Glutamatergic neuron (in vitro differentiated cells): ENCODE results near the gene SUDS3. TPM values are rescaled to one million over a fixed set of nuclear protein-coding genes. Genes with fewer than 3 reads are reported as not detected.
A peak's percentile ranks its signal among the peaks of the same experiment; 100 is the strongest.

Experiments used
- DNase-seq: peaks from one replicate; pipeline ENCODE4 v3.0.0; 2022
- H3K27ac Mint-ChIP-seq: one replicate; pipeline ENCODE4 v1.8.0; 2020; ENCODE audit warnings: mild to moderate bottlenecking, mixed read lengths, inconsistent platforms; ENCODE audit not compliant: unreplicated experiment
- H3K27me3 Mint-ChIP-seq: one replicate; pipeline ENCODE4 v1.8.0; 2020; ENCODE audit warnings: mild to moderate bottlenecking, moderate library complexity, mixed read lengths, inconsistent platforms; ENCODE audit not compliant: unreplicated experiment
- H3K36me3 Mint-ChIP-seq: one replicate; pipeline ENCODE4 v1.8.0; 2020; ENCODE audit warnings: mild to moderate bottlenecking, mixed read lengths, inconsistent platforms; ENCODE audit not compliant: unreplicated experiment
- H3K4me1 Mint-ChIP-seq: one replicate; pipeline ENCODE4 v1.8.0; 2020; ENCODE audit warnings: mild to moderate bottlenecking, low read depth, mixed read lengths, inconsistent platforms; ENCODE audit not compliant: unreplicated experiment
- H3K4me3 Mint-ChIP-seq: one replicate; pipeline ENCODE4 v1.8.0; 2020; ENCODE audit warnings: mild to moderate bottlenecking, mixed read lengths, inconsistent platforms; ENCODE audit not compliant: unreplicated experiment
- H3K9me3 Mint-ChIP-seq: one replicate; pipeline ENCODE4 v1.8.0; 2020; ENCODE audit warnings: mild to moderate bottlenecking, moderate library complexity, mixed read lengths, inconsistent platforms; ENCODE audit not compliant: unreplicated experiment
- total RNA-seq: library from RNA; stranded (reverse); fragmentation: NEBNext Ultra II Directional; extraction: Animal tissue kit (Norgen Biotek cat#: 25700); gene quantifications from one replicate; pipeline ENCODE4 v1.2.1, GENCODE V29; 2021; ENCODE audit not compliant: unreplicated experiment
- TF ChIP-seq, protein P1 (sequence below): fragments of 200-600 bp; sonication (generic); IDR thresholded peaks from one replicate; pipeline ENCODE4 v1.5.0; 2021; ENCODE audit not compliant: partially characterized antibody, unreplicated experiment

SUDS3 gene
- total RNA-seq, 1 donor from 2014 or later = 32.5 TPM

DNA sequence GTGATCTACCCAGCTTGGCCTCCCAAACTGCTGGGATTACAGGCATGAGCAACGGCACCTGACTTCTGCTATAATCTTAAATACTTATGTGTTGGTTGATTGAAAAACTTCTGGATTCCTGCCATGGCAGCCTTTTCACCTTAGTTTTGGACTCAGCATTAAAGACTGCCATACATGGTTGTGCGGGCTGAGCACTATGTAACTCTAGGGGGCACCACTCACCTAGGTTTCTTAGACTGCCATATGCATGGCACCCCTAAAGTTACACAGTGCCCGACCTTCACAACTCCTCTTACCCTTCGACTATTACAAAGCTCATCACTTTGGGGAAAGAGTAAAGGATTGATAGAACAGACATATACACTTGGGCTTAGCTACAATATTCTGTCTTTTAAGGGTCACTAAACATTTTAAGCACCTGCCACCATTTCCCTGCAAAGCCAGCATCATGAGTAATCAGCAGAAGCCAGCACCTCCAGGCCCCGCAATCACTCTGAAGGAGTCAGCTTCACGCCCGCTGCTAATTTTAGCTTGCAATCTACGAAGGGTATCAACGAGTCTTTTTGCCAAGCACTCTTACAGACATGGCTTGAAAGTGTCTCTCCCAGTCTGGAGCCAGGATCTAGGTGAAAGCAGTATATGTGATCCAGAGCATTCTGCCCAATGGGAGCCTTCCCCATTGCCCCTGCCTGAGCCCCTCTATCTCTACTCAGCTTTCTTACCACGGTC, 59.8 kb downstream of the SUDS3 start:
- H3K27ac Mint-ChIP-seq = no peak overlapping the region
- no peaks in the 10 kb centered on the region for H3K4me1 Mint-ChIP-seq
- H3K36me3 Mint-ChIP-seq = no peaks in the 10 kb centered on the region
- no peak for DNase-seq
- H3K27me3 Mint-ChIP-seq = no peaks in the 10 kb centered on the region
- peaks cover 2% of the 10 kb centered on the region for H3K9me3 Mint-ChIP-seq
- H3K4me3 Mint-ChIP-seq = no peak overlapping the region
- TF ChIP-seq, protein P1, sequence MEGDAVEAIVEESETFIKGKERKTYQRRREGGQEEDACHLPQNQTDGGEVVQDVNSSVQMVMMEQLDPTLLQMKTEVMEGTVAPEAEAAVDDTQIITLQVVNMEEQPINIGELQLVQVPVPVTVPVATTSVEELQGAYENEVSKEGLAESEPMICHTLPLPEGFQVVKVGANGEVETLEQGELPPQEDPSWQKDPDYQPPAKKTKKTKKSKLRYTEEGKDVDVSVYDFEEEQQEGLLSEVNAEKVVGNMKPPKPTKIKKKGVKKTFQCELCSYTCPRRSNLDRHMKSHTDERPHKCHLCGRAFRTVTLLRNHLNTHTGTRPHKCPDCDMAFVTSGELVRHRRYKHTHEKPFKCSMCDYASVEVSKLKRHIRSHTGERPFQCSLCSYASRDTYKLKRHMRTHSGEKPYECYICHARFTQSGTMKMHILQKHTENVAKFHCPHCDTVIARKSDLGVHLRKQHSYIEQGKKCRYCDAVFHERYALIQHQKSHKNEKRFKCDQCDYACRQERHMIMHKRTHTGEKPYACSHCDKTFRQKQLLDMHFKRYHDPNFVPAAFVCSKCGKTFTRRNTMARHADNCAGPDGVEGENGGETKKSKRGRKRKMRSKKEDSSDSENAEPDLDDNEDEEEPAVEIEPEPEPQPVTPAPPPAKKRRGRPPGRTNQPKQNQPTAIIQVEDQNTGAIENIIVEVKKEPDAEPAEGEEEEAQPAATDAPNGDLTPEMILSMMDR = peak; percentile 28

DNA sequence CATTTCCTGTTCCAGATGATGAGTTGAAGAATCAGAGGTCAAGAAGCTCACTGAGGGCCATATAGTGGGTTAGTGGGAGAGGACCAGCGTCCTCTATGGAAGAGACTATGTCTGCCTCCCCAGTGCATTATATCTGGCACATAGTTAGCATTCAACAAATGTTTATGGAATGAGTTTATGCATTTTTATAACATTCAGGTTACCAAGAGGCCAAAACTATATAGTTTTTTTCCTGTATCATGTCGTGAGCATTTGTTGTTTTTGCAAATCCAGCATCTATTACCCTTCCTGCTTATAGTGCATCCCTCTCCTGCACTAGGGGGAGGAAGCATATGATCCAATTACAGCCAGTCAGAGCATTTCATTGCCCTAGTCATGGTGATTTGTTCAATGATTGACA, 60.6 kb downstream of the SUDS3 start:
- no peaks in the 10 kb centered on the region for H3K4me1 Mint-ChIP-seq
- no peak overlapping the region for H3K4me3 Mint-ChIP-seq
- no peaks in the 10 kb centered on the region for H3K27me3 Mint-ChIP-seq
- TF ChIP-seq, protein P1 = no peak
- peaks cover 2% of the 10 kb centered on the region for H3K9me3 Mint-ChIP-seq
- H3K36me3 Mint-ChIP-seq = no peaks in the 10 kb centered on the region
- no peak for DNase-seq
- no peak overlapping the region for H3K27ac Mint-ChIP-seq

DNA sequence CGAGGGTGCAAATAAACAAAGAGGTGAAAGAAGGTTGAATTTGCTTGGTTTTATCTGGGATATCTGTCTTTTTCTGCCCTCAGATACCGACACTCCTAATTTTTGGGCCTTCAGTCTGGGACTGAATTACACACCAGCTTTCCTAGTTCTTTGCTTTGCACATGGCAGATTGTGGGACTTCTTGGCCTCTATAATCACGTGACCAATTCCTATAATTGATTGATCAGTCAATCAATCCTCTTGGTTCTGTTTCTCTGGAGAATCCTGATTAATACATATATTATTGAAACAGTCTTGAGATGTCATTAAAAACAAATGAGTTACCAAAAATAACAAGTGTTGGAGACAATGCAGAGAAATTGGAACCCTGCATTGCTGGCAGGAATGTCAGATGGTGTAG, 62.7 kb downstream of the SUDS3 start:
- no peaks in the 10 kb centered on the region for H3K4me1 Mint-ChIP-seq
- peaks cover 2% of the 10 kb centered on the region for H3K9me3 Mint-ChIP-seq
- DNase-seq = no peak
- no peak overlapping the region for H3K4me3 Mint-ChIP-seq
- no peaks in the 10 kb centered on the region for H3K36me3 Mint-ChIP-seq
- TF ChIP-seq, protein P1 = no peak
- no peak overlapping the region for H3K27ac Mint-ChIP-seq
- no peaks in the 10 kb centered on the region for H3K27me3 Mint-ChIP-seq

DNA sequence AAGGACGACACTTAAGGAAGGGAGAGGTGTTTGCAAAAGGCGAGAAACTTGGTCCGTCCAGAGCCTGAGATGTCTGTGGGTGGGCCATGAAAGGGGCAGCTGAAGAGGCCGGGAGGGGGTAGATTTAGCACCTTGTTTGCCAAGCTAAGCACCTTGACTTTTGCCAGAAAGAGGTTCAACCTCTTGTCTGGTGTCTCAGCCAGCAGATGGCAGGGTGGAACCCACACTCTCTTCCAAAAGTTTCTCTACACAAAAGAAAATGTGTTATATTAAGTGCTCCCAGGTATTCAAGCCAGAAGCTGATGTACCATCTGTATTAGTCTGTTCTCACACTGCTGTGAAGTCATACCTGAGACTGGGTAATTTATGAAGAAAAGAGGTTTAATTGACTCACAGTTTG, 69.9 kb downstream of the SUDS3 start:
- no peaks in the 10 kb centered on the region for H3K36me3 Mint-ChIP-seq
- TF ChIP-seq, protein P1 = no peak
- H3K27ac Mint-ChIP-seq = no peak overlapping the region
- H3K27me3 Mint-ChIP-seq = no peaks in the 10 kb centered on the region
- no peaks in the 10 kb centered on the region for H3K9me3 Mint-ChIP-seq
- DNase-seq = no peak
- no peaks in the 10 kb centered on the region for H3K4me1 Mint-ChIP-seq
- no peak overlapping the region for H3K4me3 Mint-ChIP-seq

DNA sequence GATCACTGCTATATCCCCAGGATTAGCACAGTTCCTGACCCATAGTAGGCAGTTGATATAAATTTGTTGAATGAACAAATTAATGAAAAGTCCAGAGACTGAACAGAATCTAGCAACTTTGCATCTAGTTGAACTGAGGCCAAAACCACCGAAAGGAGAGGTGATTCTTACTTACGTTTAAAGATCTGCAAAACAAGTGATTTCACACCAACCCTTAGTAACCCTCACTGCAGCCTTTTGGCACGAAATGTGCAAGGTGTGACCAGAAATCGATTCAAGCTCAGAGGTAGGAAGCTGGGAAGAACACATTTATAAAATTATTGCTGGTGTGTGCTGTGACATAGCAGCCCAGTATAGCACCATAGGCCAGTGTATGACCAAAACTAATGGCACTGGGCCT, 70.8 kb downstream of the SUDS3 start:
- Mint-ChIP-seq H3K36me3 (no peaks in the 10 kb centered on the region), H3K9me3 (no peaks in the 10 kb centered on the region), H3K4me1 (no peaks in the 10 kb centered on the region), H3K27me3 (no peaks in the 10 kb centered on the region), H3K4me3 (no peak overlapping the region), H3K27ac (no peak overlapping the region)
- DNase-seq = no peak
- TF ChIP-seq, protein P1 = no peak
